Right ventricle myocardium inferior (tissue), 1 donor: ENCODE data around the gene RTP2. TPM values are rescaled to one million over a fixed set of nuclear protein-coding genes. Genes with fewer than 3 reads are reported as not detected.
"Not testable (repeated sequence)": the region's sequence is repeated elsewhere in the genome, so short reads cannot be mapped to it uniquely, and the experiment has no call there.

Experiments used
- ATAC-seq: fragments of 200-7000 bp; cut with Tn5 transposase; one replicate; pipeline ENCODE4 v1.9.1; 2020; ENCODE audit warnings: mild to moderate bottlenecking, moderate library complexity
- DNase-seq: peaks from one replicate; pipeline ENCODE4 v3.0.0; 2021; ENCODE audit errors: missing footprints
- intact Hi-C: fragments of 100-400 bp; cut with DNase I; formaldehyde crosslinking; loops from one replicate; pipeline ENCODE4 v1.11.0; 2022
- total RNA-seq: library from RNA; stranded (reverse); fragmentation: NEBNext Ultra II Directional; extraction: Animal tissue kit (Norgen Biotek cat#: 25700); gene quantifications from one replicate; pipeline ENCODE4 v1.2.1, GENCODE V29; 2021
- donor health status: DM: no; HTN: yes; CAD: no; lungs with severe emphysema.

RTP2 gene
- total RNA-seq, 1 donor from 2014 or later, result not detected

DNA sequence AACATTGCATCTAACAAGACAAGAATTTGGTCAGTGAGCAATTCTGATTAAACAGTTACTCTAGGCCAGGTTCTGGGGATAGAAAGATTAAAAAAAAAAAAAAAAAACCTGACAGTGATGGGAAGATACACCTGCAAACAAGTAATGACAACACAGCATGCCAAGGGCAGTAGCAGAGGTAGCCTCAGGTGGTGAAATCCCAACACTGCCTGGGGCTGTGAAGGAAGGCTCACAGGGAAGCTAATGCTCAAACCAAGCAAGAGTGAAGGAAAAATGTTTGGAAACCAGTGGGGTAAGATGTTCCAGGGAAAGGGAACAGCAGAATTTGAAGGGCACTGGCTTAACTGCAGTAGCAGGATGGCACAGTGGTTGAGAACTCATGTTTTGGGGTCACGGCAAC, 8.9 kb downstream of the RTP2 start:
- intact Hi-C loops, result no loop called here
- ATAC-seq (no peak), DNase-seq (no peak)

DNA sequence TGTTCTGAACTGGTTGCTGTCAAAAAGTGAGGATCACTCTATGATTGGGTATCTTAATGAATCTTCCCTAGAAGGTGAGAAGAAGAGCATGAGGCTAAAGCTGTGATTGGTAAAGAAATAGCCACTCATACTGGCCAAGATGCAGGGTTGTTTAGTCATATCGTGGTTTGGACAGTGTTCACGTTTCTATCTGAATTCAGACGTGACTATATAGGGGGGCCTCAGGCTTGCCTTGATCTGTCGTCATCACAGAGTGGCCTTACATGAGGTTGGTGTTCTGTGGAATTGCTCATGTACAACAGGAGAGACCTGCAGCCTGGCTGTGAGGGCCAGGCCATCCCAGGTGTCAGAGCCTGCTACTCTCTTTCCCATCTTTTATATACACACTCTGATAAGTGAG, 12.4 kb downstream of the RTP2 start:
- intact Hi-C loops, result no loop called here
- no peak for ATAC-seq

GRCh38 chr3:187686621-187687273, 15.6 kb downstream of the RTP2 start:
- intact Hi-C loops, result no loop called here
- no peak for DNase-seq
- ATAC-seq, result no peak

More for the DNA sequence above, 12.4 kb downstream of the RTP2 start:
- DNase-seq, result no peak

GRCh38 chr3:187685948-187686347, 16.4 kb downstream of the RTP2 start:
- DNase-seq (no peak), ATAC-seq (no peak)
- intact Hi-C loops, result no loop called here

DNA sequence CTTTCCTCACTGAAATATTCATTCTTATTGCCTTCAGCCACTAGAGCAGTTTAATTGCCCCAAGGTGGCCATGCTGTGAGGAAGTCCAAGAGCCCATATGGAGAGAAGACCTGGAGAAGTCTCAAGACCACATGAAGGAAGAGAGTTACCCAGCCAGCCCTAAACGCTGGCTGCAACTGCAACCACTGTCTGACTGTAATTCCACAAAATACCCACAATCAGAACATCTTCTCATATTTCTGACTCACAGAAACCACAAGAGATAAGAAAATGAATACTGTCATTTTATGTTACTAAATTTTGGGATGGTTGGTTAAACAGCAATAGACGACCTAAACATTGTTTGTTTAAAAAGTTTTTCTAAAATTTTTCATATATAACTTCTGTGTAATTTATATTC, 17.5 kb downstream of the RTP2 start:
- ATAC-seq (no peak), DNase-seq (no peak)
- intact Hi-C loops, result no loop called here

GRCh38 chr3:187684444-187684843, 17.9 kb downstream of the RTP2 start:
- DNase-seq (no peak), ATAC-seq (no peak)
- intact Hi-C loops, result no loop called here

- DNase-seq, intact Hi-C loops, ATAC-seq: not testable (repeated sequence)
Observed at GRCh38 chr3:187681756-187682155, 20.6 kb downstream of the RTP2 start.

- ATAC-seq (peak; percentile 92), DNase-seq (peak; percentile 78)
- intact Hi-C loops, result loop anchor here (1.0 to 10.0 kb wide), 4 partner anchors 63 to 565 kb away; no protein-coding TSS in a partner anchor
Observed at GRCh38 chr3:187679638-187680396, 22.5 kb downstream of the RTP2 start.

DNA sequence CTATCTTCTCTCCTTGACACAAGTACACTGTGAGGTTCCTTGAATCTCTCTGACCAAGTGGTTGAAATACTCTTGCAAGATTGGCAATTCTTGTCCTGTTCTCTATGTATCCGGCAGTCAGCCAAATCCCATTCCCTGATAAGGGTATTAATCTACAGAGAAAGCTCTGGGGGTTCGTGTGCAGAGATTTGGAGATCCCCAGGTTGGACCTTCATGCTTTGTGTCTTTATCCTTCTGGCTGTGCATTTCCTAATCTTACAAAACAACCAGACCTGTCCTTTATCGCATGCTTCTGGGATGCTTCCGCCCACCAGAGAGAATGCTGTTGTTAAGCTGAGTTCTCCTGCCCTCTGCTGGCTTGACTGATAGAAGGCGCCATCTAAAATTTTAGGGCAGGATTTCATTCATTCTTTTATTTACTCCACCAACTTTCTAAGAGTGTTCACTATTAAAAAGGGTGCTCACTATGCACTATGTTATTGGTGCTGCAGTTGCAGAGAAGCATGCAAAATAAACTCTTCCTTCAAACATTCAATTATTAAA, 23.6 kb downstream of the RTP2 start:
- intact Hi-C loops, result loop anchor here (1.0 to 10.0 kb wide), 4 partner anchors 61 to 564 kb away; no protein-coding TSS in a partner anchor
- ATAC-seq (peak; percentile 75), DNase-seq (no peak)

DNA sequence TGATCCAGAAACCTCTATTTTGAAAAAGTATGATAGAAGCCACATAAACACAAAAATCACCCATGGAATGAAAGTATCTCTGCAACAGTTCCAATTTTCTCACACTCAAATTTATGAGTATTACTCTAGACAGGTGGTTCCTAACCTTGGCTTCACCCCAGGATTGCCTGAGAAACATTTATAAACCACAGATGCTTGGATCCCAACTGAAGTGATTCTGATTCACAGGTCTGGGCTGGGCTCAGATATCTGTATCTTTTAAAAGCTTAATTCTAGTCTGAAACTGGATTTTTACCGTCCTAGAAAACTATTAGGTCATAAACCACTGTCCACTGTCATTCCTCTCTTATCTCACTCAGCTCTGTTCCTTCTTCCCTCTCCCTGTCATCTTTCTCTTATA, 24.8 kb downstream of the RTP2 start:
- no peak for DNase-seq
- intact Hi-C loops, result loop anchor here (5.0 to 10.0 kb wide), 2 partner anchors 60 to 563 kb away; no protein-coding TSS in a partner anchor
- ATAC-seq, result no peak

DNA sequence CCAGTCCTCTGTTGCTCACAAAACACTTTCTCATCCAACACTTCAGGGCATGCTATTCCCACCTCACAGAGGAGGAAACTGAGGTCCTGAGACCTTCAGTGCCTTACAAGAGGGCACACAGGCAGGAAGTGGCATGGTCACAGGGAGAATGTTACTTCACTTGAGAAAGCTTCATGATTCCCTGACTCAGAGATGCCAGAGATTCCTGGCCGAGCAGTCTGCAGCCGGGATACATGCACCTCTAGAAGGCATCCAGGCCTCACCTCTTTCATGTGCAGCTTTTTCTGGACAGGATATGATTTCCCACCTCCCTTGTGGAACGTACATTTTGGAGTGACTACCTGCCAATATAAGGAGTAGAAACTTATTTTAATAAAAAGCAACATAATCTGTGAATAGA, 29.3 kb downstream of the RTP2 start:
- ATAC-seq, result no peak
- intact Hi-C loops, result loop anchor here (10.0 kb wide), 1 partner anchor 558 kb away; no protein-coding TSS in a partner anchor
- DNase-seq, result no peak

- intact Hi-C loops, result loop anchor here (10.0 kb wide), 1 partner anchor 555 kb away; no protein-coding TSS in a partner anchor
- ATAC-seq (peak; percentile 39), DNase-seq (no peak)
Observed at GRCh38 chr3:187669675-187670504, 32.5 kb downstream of the RTP2 start, which contains the start of gene SST. Gene SST, minus strand, starts transcription at chr3:187670394. Its CDS starts 103 bp downstream, at chr3:187670291.

- no peak for DNase-seq
- no peak for ATAC-seq
- intact Hi-C loops, result no loop called here
Observed at GRCh38 chr3:187667526-187667925, 34.8 kb downstream of the RTP2 start.

GRCh38 chr3:187665764-187666402, 36.5 kb downstream of the RTP2 start:
- intact Hi-C loops, result no loop called here
- ATAC-seq, result no peak
- DNase-seq, result no peak

- DNase-seq (no peak), ATAC-seq (no peak)
- intact Hi-C loops, result no loop called here
Observed at GRCh38 chr3:187665010-187665409, 37.3 kb downstream of the RTP2 start.

- intact Hi-C loops, result no loop called here
- DNase-seq (no peak), ATAC-seq (no peak)
Observed at GRCh38 chr3:187662848-187663409, 39.4 kb downstream of the RTP2 start.

GRCh38 chr3:187661267-187661666, 41.1 kb downstream of the RTP2 start:
- intact Hi-C loops, result no loop called here
- DNase-seq, result no peak
- ATAC-seq, result no peak

- DNase-seq (no peak), ATAC-seq (no peak)
- intact Hi-C loops, result no loop called here
Observed at GRCh38 chr3:187651282-187651681, 51.1 kb downstream of the RTP2 start.
